NCI-H345 (cell line): Measurements from ENCODE around the gene PRSS33.

Experiments used
- DNase-seq: peaks from one replicate; lab custom pipeline; 2025; lab: John Stamatoyannopoulos, UW

PRSS33 gene

DNA sequence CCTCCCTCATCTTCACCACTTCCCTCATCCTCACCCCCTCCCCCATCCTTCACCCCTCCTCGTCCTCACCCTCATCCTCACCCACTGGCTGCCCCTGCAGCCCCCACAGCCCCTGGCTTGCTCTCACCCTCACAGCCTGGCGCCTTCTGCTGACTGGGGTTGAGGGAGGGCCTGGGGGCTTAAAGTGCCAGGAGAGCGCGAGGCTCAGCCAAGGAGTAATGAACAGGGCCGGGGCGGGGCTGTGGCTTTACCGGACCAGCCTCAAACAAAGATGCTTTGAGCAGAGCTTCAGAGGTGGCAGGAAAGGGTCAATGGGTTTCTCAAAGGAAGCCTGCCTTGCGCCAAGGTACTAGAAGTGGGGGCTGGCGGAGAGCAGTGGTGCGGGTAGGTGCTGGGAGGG lies at the start of gene PRSS33:
Gene PRSS33 (minus strand): TSS at position 155 of the 400 bp plus-strand sequence. CDS start 1,013 bp downstream, outside the sequence.
- no peak for DNase-seq

DNA sequence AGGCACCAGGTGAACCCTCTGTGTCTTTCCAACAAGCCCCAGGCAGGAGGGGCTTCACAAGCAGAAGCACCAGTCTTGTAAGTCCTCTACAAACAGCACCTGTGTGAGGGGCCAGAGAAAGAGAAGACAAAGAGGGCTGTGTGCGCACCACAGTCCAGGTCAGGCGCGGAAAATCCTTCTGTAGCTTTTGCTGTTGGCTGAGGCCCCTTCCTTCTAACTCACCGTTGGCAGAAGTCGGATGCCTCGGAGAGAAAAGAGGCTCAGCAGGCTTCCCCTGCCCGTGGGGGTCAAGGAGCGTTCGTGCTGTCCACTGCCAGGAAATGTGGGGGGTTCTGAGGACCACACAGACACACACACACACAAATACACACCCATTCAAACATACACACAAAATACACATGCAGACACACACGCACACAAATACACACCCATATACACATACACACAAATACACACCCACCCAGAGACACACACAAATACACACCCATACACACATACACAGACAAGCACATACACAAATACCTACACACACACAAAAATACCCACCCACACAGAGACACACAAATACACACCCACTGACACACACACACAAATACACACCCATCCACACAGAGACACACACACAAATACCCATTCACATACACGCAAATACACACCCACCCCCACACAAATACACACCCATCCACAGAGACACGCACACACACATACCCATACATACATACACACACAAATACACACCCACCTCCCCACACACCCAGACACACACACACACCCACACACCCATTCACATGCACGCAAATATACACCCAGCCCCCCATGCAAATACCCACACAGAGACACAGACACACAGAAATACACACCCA lies 49.5 kb upstream of the PRSS33 start:
- no peak for DNase-seq

GRCh38 chr16:2835638-2836493 lies 48.5 kb upstream of the PRSS33 start:
- DNase-seq = no peak

- DNase-seq = no peak
Observed at GRCh38 chr16:2834968-2835367, 47.6 kb upstream of the PRSS33 start.

- DNase-seq = no peak
Observed at GRCh38 chr16:2833776-2834175, 46.4 kb upstream of the PRSS33 start.

DNA sequence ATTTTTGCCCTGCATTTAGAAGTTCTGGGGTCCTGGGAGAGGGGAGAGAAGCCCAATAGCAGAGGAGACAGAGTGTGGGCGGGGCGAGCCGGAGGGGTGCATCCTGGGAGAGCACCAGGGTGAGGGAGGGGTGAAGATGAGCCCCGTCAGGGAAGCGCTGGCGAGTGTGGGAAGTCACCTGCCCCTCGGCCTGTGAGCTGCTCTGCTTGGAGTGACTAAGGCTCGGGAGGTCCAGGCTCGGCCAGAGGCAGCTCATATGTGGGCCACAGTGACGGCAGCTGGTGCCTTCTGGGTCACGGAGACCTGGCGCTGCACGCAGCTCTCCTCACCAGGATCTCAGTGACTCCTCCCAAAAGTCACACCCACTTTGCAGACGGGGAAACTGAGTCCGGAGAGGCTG lies 43.8 kb upstream of the PRSS33 start:
- no peak for DNase-seq

DNA sequence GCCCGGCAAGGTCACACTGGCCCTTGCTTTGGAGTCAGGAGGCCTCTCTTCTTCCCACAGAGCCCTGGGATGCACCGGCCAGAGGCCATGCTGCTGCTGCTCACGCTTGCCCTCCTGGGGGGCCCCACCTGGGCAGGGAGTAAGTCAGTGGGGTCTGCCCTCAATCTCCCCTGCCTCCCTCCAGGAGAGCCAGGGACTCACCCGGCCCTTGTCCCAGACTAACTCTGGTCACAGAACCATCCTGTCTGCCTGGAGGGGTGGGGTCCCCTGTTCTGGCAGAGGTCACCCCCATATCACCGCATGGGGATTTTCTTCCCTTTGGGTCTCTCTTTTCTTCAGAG lies 43.0 kb upstream of the PRSS33 start:
- no peak for DNase-seq

DNA sequence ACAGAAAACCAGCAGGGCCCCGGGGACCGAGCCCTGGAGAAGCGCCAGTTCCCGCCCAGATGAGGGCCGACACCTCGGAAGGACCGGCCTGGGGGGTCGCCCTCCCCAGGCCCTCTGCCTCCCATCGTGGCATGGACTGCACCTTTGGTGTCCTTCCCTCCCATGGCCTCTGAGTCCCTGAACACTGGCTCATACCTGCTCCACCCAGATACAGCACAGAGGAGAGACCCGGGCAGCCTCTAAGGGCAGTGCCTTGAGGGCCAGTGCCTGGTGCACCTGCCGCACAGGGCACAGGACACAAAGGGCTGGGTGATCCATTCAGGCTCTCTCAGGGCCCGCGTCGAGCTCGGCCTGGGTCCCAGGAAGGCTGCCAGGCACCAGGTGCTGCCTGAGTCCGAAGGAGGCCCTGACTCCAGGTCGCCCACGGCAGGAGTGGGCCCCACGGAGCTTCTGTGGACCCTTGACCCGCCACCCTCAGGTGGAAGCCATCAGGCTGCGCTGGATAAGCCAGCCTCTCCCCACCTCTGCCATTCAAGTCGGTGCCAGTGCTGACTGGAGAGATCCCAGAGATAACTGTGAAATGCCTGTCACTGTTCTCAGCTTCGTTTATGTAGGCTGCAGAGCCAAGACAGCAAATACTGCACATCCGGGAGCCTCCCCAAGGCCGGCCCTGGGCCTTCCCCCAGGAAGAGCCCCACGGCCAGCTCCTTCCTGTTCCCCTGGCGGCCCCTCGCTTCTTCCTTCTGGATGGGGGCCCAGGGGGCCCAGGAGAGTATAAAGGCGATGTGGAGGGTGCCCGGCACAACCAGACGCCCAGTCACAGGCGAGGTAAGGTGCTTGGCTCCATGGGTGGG lies 42.4 kb upstream of the PRSS33 start, which contains the start of gene ZG16B:
Gene ZG16B (plus strand): TSS at position 803 of the 854 bp plus-strand sequence. CDS start 139 bp downstream, outside the sequence.
- DNase-seq = no peak

- DNase-seq = no peak
Observed at GRCh38 chr16:2828876-2829430, 41.6 kb upstream of the PRSS33 start.

- DNase-seq = no peak
Observed at GRCh38 chr16:2828521-2828840, 41.1 kb upstream of the PRSS33 start.

DNA sequence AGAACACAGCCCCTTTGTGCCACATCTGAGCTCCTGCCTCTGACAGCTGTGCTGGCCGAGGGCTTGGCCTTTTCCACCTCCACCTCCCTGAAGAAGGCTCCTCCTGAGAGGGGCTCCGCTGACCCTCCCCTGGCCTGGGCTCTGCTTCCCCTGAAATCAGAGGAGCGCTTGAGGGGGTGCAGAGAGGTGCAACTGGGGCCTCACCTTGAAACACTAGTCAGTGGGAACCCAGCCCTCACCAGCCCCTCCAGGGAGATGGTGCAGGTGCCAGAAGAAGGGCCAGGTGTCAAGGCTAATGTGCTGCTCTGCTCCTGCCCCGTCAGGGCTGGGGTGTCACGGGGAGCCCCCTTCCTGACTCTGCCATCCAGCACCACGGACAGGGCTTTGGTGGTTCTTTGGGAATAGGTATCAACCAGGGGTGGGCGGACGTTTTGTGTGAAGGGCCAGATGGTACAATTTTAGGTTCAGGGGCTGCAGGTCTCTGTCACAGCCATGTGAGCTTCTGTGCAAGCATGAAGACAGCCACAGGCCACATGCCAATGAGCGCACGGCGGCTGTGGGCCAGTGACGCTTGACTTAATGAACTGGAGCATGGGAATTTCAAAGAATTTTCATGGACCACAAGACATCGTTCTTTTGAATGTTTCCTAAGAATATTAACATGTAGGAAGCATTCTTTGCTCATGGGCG lies 40.6 kb upstream of the PRSS33 start:
- no peak for DNase-seq

- DNase-seq = no peak
Observed at GRCh38 chr16:2827374-2827791, 40.0 kb upstream of the PRSS33 start.

DNA sequence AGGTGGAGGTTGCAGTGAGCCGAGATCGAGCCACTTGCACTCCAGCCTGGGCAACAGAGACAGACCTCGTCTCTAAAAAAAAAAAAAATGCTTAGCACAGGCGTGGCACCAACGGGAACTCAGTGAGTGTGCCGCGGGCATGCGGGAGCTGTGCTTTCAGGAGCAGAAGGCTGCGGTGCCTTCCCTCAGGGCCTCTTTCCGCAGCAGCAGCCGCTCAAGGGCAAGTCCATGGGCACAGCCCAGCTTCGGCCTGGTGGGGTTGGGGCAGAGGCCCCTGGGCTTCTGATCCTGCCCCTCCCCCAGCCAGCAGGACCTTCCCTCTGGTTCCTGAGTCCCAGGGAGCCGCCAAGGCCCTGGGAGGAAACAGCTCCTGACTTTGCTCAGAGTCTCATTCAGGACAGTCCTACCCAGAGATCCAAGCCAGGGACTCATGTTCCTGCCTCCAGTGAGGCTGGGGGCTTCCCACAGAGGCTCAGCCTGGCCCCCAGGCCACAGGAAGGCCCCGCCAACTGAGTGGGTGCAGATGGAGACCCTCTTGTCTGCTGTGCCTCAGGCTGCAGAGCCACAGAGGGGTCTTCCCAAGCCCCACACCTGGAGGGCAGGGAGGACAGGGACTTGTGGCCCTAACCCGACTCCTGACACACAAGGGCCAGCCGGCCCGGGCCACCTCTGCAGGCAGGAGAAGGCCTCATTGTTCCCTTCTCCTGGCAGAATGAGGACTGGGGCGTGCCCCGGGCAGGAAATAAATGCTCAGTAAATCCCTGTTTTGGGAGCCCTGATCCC lies 39.4 kb upstream of the PRSS33 start:
- no peak for DNase-seq

DNA sequence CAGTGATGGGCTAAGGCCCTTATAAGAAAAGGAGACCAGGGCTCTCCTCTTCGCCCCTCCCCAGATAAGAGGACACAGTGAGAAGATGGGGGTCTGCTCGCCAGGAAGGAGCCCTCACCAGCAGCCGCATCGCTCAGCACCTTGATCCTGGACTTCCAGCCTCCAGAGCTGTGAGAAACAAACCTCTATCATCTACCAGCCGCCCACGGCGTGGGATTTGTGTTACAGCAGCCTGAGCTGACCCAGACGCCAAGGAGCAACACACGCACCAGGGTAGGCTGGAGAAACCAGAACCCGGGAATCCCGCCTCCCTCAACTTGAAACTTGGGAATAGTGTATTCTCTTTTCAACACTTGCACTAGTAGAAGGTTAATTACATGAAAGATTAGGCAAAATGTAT lies 38.5 kb upstream of the PRSS33 start:
- no peak for DNase-seq

DNA sequence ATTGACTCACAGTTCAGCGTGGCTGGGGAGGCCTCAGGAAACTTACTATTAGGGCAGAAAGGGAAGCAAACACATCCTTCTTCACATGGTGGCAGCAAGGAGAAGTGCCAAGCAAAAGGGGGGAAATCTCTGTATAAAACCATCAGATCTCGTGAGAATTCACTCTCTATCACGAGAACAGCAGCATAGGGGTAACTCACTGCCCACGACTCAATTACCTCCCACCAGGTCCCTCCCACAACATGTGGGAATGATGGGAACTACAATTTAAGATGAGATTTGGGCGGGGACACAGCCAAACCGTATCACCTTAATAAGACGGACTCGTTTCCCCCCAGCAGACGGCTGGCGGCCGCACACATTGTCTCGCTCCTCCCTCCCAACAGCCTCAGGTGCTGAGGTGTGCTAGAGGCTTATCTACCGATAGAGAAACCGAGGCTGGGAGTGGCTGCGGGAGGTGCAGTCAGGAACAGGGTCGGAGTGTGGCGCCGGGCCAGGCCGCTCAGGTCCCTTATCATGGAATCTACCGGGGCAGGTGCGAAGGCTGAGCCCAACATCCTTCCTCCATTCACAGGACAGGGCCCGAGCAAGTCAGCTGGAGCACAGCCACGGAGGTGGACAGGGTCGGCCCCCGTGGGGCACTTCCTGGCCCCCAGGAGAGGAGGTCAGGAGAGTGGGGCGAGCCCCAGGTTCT lies 37.8 kb upstream of the PRSS33 start:
- no peak for DNase-seq

GRCh38 chr16:2824626-2825025 lies 37.3 kb upstream of the PRSS33 start:
- DNase-seq = no peak

DNA sequence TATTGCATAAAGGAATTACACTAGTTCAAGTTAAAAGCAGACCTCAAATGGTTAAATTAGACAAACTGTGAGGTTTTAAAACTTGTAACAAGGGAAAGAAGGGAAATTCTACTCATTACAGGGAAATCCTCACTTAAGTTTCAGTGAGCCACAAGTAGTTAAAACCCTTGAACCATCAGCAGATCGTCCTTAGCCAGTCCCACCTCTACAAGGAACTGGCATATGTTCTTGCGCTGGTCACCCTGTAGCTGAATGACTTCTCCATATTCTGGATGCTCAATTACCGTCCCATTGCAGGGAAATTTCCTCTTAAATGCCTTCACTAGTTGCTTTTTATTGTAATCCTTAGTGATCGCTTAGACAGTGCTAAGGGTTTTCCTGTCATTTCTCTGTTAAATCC lies 35.1 kb upstream of the PRSS33 start:
- DNase-seq = no peak

DNA sequence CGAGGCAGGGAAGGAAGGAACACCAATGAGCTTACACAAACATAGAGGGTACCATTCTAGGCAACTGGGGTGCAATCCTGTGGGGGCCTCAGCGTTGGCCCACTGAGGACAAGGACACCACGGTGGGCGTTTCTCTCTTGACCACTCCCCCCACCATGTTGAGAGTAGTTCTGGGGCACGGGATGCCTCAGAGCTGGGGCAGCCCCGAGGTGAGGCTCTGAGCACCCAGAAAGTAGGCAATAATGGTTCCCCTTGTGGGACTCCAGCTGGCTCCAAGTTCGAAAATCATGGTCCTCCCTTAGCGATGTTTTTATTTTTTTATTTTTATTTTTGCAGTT lies 34.8 kb upstream of the PRSS33 start:
- DNase-seq = no peak

DNA sequence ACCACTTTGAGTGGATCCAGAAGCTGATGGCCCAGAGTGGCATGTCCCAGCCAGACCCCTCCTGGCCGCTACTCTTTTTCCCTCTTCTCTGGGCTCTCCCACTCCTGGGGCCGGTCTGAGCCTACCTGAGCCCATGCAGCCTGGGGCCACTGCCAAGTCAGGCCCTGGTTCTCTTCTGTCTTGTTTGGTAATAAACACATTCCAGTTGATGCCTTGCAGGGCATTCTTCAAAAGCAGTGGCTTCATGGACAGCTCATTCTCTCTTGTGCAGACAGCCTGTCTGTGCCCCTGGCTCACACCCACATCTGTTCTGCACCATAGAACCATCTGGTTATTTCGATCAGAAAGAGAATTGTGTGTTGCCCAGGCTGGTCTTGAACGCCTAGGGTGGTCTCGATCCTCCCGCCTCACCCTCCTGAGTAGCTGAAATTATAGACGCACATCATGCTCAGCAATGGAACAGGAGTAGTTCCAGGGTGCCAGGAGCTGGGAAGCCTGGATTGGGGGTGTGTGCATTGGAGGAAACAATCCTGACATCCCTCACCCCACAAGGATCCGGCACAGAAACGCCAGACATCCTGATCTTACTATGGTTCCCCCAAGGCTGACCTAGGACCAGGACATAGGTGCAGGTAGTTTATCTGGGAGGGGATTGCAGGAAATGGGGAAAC lies 34.3 kb upstream of the PRSS33 start:
- DNase-seq = no peak
